ENCODE data around the gene KLHL12.
"Not testable (repeated sequence)": the region's sequence is repeated elsewhere in the genome, so short reads cannot be mapped to it uniquely, and the experiment has no call there.

The KLHL12 gene

GRCh38 chr1:202952099-202952498 is 25.1 kb upstream of the KLHL12 start:
- no peak for DNase-seq (ENCODE audit: extremely low read depth in 1 of 2, low read depth in 1 of 2)

DNA sequence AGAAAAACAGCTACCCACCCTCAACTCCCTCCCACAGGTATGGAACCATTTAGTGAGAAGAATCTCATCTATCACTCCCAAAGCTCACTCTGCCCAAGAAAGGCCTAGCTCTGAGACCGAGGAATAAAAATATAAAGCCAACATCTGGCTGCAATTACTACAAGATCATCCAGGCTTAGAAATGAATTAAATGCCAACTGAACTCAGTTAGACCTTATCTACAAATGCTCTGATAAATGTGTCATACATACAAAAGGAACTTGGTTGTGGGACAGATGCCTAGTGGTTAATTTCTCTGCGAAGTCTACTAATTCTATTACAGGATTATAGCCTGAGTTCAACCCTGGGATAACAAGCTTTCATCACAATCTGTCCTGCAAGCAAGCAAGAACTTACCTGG is 24.4 kb upstream of the KLHL12 start:
- no peak for DNase-seq (ENCODE audit: extremely low read depth in 1 of 2, low read depth in 1 of 2)

DNA sequence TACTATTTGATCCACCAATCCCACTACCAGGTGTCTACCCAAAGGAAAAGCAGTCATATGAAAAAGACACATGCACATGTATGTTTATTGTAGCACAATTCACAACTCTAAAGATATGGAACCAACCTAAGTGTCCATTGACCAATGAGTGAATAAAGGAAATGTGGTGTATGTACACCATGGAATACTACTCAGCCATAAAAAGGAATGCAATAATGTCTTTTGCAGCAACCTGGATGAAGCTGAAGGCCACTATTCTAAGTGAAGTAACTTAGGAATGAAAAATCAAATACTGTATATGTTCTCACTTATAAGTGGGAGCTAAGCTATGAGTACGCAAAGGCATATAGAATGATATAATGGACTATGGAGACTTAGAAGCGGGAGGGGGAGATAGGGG is 18.4 kb upstream of the KLHL12 start:
- DNase-seq (ENCODE audit: extremely low read depth in 1 of 2, low read depth in 1 of 2): no peak

- no peak for DNase-seq (ENCODE audit: extremely low read depth in 1 of 2, low read depth in 1 of 2)
These were observed 17.4 kb upstream of the KLHL12 start for GRCh38 chr1:202944438-202944921.

DNA sequence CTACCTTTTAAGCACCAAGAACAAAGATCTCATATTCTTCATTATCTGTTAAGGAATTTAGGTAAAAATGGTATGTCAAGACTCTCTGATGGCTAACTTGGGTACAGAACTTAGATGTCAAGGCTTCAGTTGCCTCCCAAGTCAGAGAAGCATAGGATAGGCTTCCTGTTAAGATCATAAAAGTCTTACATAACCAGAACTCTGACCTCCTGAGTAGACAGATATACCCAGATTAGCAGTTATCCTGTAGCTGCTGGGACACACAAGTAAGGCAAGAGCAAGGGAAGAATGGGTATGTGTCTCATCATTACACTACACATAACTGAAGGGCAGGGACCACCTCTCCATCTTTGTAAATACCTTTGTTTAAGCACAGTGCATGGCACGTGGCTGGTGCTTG is 15.4 kb upstream of the KLHL12 start:
- no peak for DNase-seq (ENCODE audit: extremely low read depth in 1 of 2, low read depth in 1 of 2)

DNA sequence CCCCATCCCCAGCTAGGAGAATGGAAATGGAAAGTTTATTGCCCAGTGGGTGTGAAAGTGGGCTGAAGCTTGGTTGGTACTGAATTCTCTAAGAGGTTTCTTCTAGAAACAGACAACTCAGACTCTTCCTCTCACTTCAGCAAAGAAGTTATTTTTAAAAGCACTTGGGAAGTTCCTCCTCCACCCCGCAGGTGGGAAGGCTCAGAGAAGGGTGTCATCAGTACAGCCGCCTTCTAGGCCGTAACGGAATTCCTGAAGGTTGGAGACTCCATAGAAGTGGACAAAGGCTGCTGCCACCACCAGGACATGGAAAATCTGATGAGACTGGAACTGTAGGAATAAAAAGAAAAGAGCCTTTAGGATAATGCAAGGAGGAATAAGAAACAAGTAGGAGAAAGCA is 14.3 kb upstream of the KLHL12 start:
- no peak for DNase-seq (ENCODE audit: extremely low read depth in 1 of 2, low read depth in 1 of 2)

- DNase-seq (ENCODE audit: extremely low read depth in 1 of 2, low read depth in 1 of 2): no peak
These were observed 13.5 kb upstream of the KLHL12 start for GRCh38 chr1:202940561-202940960.

DNA sequence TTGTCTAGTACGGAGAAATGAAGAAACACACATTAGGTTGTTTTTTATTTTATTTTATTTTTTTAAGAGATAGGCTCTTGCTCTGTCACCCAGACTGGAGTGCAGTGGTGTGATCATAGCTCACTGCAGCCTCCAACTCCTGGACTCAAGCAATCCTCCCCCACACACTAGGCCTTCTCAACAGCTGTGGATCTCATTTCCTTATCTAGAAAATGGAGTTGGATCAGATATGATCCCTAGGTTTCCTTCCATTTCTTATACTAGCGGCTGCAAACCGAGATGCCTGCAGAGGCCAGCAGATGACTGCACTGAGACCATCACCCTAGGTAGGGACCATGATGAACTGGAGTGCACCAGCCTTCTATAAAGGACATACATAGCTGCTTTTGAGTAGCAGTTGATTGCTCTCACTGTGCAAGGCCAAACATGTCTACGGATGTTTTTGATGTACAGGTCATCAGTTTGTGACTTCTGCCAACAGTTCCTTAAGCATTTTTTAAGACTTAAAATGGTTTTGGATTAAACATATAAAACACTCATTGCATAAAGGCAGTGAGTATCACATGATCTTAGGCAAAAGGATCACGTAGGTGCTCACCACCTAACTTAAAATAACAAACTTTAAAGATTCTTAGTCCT is 11.4 kb upstream of the KLHL12 start:
- DNase-seq (ENCODE audit: extremely low read depth in 1 of 2, low read depth in 1 of 2): no peak

- not testable (repeated sequence) for DNase-seq (ENCODE audit: extremely low read depth in 1 of 2, low read depth in 1 of 2)
These were observed 9.4 kb upstream of the KLHL12 start for GRCh38 chr1:202936409-202936808.

- no peak for DNase-seq (ENCODE audit: extremely low read depth in 1 of 2, low read depth in 1 of 2)
These were observed 8.8 kb upstream of the KLHL12 start for GRCh38 chr1:202935844-202936243.

- DNase-seq (ENCODE audit: extremely low read depth in 1 of 2, low read depth in 1 of 2): no peak
These were observed 7.7 kb upstream of the KLHL12 start for GRCh38 chr1:202934755-202935154.

- no peak for DNase-seq (ENCODE audit: extremely low read depth in 1 of 2, low read depth in 1 of 2)
These were observed 5.4 kb upstream of the KLHL12 start for GRCh38 chr1:202932476-202932875.

DNA sequence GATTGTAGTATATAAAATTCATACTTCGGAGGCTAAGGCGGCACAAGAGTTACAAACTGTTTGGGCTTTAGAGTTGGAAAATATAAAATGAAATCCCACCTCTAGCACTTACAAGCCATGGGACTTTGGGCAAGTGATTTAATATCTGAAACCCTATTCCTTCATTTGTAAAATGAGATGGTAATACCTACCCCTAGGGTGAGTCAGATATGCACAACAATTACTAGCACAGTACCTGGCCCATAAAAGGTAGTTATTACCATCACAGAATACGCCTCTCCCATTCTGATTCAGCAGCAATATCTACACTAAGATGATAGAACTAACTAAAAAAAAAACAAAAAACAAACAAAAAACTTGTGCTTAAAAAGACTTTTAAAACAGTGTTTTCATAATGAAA is 3.5 kb downstream of the KLHL12 start:
- DNase-seq (ENCODE audit: extremely low read depth in 1 of 2, low read depth in 1 of 2): no peak

GRCh38 chr1:202919615-202920014 is 7.4 kb downstream of the KLHL12 start:
- DNase-seq (ENCODE audit: extremely low read depth in 1 of 2, low read depth in 1 of 2): no peak

DNA sequence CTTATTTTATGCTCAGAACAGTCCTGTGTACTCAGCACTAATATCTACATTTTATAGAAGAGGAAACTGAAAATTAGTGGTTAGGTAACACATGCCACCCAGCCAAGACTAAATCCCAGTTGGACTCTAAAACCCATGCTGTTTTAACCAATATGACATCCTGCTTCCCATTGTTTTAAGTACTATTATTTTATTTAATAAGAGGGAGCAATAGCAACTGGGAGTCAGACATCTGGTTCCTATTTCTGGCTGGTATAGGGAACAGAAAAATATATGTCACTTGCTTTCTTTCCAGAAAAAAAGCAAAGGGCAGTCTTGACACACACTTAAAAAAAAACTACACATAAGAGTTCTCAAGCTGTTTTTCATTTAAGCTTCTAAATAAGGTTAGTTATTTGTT is 11.9 kb downstream of the KLHL12 start:
- no peak for DNase-seq (ENCODE audit: extremely low read depth in 1 of 2, low read depth in 1 of 2)

- not testable (repeated sequence) for DNase-seq (ENCODE audit: extremely low read depth in 1 of 2, low read depth in 1 of 2)
These were observed 14.6 kb downstream of the KLHL12 start for GRCh38 chr1:202912476-202912875.

DNA sequence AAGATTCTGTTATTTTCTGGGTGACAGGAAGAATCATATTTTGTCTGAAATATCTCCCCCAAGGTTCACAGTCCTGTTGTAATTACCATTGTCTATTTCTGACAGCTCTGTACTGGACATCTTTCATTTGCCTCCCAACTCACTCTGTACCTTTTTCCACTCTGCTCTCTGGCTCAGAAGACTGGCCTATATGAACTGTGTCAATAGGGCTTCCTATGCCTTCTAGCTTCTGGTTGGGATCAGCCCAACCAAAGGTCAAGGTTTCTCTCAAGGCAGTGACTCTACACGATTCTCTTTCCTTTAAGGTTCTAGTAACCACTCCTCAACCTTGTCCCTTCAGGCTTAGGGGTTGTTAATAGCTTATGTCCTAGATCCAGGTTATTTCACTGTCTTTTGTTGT is 17.5 kb downstream of the KLHL12 start:
- DNase-seq (ENCODE audit: extremely low read depth in 1 of 2, low read depth in 1 of 2): no peak

DNA sequence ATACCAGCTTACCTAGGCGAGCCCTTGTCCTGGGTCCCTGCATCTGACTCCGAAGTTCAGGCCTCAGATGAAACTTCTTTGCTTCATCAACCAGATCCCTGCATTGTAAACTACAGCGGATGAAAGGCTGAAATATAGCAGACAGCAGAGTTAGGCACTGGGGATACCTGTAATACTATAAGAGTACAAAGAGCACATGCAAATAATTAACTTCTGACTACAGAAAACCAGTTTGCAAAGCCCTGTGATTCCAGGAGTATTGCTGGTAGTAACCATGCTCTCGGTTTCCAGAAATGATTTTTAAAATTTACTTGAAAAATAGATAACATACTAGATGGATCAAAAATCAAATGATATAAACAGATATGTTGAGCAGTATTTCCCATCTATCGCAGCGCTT is 18.0 kb downstream of the KLHL12 start:
- DNase-seq (ENCODE audit: extremely low read depth in 1 of 2, low read depth in 1 of 2): no peak

DNA sequence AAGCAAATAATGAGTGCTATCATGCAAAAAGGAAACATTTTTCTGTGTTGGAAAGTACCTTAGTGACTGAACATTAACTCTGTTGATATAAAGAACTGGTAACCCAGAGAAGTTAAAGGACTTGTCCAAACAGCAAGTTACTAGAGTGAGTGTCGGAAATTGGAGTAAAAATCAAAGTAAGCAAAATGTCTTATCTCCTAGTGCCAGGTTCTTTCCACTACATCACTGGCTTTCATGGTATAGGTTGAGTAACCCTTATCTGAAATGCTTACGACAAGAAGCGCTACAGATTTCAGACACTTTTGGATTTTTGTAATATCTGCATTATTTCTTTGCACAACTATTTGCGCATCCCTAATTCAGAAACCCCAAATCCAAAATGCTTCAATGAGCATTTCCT is 21.7 kb downstream of the KLHL12 start:
- DNase-seq (ENCODE audit: extremely low read depth in 1 of 2, low read depth in 1 of 2): no peak

DNA sequence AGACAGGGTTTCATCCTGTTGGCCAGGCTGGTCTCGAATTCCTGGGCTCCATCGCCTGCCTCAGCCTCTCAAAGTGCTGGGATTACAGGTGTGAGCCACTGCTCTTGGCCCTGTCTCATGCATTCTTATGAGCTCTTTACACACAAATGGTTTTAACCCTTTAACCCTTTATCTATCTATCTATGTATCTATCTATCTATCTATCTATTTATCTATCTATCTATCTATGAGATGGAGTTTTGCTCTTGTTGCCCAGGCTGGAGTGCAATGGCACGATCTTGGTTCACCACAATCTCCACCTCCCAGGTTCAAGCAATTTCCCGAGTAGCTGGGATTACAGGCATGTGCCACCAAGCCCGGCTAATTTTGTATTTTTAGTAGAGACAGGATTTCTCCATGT is 23.2 kb downstream of the KLHL12 start:
- not testable (repeated sequence) for DNase-seq (ENCODE audit: extremely low read depth in 1 of 2, low read depth in 1 of 2)

DNA sequence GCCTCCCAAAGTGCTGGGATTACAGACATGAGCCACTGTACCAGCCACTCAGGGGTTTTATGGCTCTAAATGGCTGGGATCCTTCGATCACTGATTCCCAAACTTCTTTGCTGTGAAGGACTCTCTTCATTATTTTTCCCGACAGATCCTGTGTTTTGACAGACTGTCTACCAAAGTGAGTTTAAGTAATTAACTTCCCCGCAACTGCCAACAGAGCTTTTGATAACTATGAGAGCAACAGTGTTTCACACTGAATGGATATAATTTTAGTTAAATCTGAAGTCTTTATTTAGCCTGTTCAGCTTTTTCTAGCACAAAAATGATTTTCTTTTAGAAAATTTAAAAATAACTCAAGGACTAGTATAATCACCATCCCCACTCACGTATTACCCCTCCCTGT is 25.5 kb downstream of the KLHL12 start:
- no peak for DNase-seq (ENCODE audit: extremely low read depth in 1 of 2, low read depth in 1 of 2)

DNA sequence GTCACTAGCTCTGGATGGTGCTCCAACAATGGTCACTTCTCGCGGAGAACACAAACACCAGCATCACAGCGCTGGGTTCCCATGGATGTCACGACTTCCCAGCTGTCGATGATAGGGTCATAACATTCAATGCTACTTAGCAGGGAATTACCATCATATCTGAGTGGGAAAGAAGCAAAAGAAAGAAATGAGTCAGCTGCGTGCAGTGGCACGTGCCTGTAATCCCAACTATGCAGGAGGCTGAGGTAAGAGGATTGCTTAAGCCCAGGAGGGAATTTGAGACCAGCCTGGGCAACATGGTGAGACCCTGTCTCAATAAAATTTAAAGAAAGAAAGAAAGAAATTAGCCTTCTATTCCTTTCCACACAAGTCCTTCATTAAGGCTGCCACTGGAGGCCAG is 34.5 kb downstream of the KLHL12 start:
- DNase-seq (ENCODE audit: extremely low read depth in 1 of 2, low read depth in 1 of 2): no peak

DNA sequence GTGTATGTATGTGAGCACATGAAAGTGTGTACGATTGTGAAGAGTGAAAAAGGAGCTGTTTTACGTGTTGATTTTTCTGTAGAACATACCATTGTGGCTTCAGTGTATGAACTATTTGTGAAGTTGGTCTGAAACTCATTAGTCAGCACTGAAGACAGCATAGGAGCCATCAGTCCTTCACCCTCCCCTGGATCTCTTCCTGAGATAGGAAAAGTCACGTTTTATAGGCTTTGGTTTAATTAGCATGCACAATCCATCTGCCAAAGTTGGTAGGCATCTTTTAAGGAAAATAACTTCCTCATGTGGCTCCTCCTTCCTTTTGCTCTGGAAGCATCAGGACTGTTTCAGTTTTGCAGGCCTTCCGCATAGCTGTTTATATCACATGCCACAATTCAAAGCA is 36.6 kb downstream of the KLHL12 start:
- no peak for DNase-seq (ENCODE audit: extremely low read depth in 1 of 2, low read depth in 1 of 2)

Measured in activated CD8-positive, alpha-beta memory T cell treated with anti-CD3 and anti-CD28 coated beads for 1 hour (primary cell).